ENCODE data around the gene MAST4. TPM values are rescaled to one million over a fixed set of nuclear protein-coding genes. Genes with fewer than 3 reads are reported as not detected.
A peak's percentile ranks its signal among the peaks of the same experiment; 100 is the strongest.

MAST4 gene
- total and polyA plus RNA-seq, 12 donors: 29.6 to 93.3 (median 76.6) TPM

DNA sequence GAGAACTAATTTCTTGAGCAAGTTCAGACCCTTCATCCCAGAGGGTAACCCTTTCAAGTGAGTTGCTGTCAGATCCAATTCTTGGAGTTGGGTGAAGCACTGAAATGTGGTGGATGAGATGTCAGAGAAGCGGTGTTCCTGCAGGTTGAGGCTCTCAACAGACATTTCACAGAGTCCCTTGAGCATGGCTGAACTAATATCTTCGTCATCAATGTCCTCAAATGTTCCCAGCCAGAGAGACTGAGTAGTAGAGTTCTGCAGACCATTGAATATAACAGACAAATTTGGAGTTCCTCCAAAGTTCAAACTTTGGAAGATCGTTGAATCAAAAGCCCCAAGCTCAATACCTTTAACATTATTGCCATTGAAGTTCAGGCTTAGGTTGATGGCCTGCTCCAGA lies 587.7 kb downstream of the MAST4 start:
- H3K27ac ChIP-seq: peak overlapping the region in 2 of 10 donors; percentile 15 to 41
- TF ChIP-seq, protein P1, sequence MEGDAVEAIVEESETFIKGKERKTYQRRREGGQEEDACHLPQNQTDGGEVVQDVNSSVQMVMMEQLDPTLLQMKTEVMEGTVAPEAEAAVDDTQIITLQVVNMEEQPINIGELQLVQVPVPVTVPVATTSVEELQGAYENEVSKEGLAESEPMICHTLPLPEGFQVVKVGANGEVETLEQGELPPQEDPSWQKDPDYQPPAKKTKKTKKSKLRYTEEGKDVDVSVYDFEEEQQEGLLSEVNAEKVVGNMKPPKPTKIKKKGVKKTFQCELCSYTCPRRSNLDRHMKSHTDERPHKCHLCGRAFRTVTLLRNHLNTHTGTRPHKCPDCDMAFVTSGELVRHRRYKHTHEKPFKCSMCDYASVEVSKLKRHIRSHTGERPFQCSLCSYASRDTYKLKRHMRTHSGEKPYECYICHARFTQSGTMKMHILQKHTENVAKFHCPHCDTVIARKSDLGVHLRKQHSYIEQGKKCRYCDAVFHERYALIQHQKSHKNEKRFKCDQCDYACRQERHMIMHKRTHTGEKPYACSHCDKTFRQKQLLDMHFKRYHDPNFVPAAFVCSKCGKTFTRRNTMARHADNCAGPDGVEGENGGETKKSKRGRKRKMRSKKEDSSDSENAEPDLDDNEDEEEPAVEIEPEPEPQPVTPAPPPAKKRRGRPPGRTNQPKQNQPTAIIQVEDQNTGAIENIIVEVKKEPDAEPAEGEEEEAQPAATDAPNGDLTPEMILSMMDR (IDR thresholded peaks at IDR 0.05): no peak
- DNase-seq (no peak), ATAC-seq (peak in 2 of 8 donors; percentile 35 to 39)
- H3K4me1 ChIP-seq: peaks cover 0 to 49% (median 6%) of the 10 kb centered on the region in 9 donors
- no peaks in the 10 kb centered on the region for H3K27me3 ChIP-seq
- H3K4me3 ChIP-seq: no peak overlapping the region
- WGBS, 2 donors: 84 to 88% methylated on average over 3 of the region's 3 CpGs
- H3K36me3 ChIP-seq: no peaks in the 10 kb centered on the region
- no peaks in the 10 kb centered on the region for H3K9me3 ChIP-seq
- intact Hi-C loops (cut with DNase I): no loop called here

DNA sequence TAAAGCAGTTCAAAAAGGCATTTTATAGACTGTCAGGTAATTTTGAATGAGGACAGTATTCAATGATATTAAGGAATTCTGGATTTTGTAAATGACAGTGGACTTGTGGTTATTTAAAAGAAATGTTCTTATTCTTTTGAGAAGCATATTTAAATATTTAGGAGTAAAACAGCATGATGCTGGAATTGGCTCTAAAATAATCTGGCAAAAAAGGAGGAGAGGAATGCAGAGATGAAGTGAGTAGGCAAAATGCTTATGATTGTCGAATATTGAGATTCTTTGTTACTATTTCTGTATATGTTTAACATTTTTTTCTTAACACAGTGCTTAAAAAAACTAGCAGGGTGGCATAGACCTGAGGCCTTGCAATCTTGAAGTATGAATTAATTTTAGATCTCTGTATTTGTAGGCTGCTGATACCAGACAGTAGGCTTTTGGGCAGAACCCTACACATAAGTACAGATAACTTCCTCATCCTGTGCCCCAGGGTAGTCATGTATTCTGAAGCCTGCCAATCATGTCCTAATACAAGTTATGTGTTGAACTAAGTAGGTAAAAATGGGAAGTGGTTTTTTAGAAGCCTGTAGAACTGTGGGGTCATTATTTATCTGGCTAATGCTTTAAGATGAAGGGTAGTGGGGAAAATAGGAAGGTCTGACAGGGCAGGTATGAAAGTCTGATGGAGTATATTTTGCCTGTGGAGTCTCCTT lies 591.0 kb downstream of the MAST4 start:
- no peak overlapping the region for H3K4me3 ChIP-seq
- intact Hi-C loops (cut with DNase I): no loop called here
- DNase-seq (no peak), ATAC-seq (no peak)
- peak overlapping the region in 1 of 10 donors; percentile 61 for H3K27ac ChIP-seq
- H3K9me3 ChIP-seq: no peaks in the 10 kb centered on the region
- H3K4me1 ChIP-seq: peaks cover 0 to 51% (median 7%) of the 10 kb centered on the region in 9 donors
- WGBS, 2 donors: 65 to 81% methylated on average over 1 of the region's 1 CpG
- H3K36me3 ChIP-seq: no peaks in the 10 kb centered on the region
- TF ChIP-seq, protein P1 (IDR thresholded peaks at IDR 0.05): no peak
- no peaks in the 10 kb centered on the region for H3K27me3 ChIP-seq

DNA sequence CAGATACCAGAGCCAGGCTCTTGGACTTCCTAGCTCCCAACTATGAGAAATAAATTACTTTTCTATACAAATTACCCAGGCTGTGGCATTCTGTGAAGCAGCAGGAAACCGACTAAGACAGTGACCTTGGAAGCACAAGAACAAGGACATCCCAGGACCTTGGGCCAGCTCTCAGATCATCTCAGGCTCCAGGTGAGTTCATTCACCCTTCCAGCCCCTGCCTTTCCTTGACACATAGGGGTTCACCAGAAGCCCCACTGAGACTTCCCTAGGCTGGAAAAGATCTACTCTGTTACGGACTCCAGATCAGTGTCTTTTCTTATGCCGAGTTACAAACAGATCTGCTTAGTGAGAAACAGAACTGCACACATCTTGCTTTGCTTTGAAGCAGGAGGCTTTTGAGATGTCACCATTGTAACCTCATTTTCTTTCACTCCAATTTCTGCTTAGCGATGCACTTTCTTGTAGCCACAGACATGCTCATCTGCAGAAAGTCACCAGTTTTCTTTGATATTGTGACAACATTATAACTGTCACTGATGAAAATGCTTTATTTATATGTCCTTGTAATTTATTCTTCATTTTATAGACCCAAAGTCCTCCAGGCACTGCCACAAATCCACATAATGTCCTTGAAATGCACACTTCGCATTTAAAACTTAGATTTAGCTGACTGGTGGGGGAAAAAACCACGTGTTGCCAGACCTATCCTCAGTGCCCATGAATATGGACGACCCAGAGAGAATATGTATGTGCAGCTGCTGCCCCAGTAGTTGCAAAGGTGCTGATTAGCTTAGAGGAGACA lies 592.3 kb downstream of the MAST4 start:
- Histone ChIP-seq H3K4me1 (peaks cover 0 to 53% (median 0%) of the 10 kb centered on the region in 9 donors), H3K9me3 (no peaks in the 10 kb centered on the region), H3K36me3 (no peaks in the 10 kb centered on the region), H3K4me3 (no peak overlapping the region), H3K27ac (peak overlapping the region in 1 of 10 donors; percentile 61), H3K27me3 (no peaks in the 10 kb centered on the region)
- DNase-seq (no peak), ATAC-seq (no peak)
- intact Hi-C loops (cut with DNase I): no loop called here
- WGBS, 2 donors: 91% methylated on average over 7 of the region's 7 CpGs
- TF ChIP-seq, protein P1 (IDR thresholded peaks at IDR 0.05): no peak

DNA sequence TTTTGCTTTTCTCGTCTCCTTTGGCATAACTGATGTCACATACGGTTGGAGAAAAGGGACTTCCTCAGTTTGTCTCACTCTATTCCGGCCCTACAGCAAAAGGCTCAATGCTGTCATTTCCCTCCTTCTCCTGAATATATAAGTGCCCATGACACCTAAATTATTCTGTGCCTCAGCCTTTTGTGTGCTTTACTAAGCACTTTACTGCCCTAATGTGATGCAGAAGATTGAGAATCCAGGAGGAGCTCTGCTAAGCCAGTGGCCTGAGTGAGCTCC lies 592.8 kb downstream of the MAST4 start:
- Histone ChIP-seq H3K36me3 (no peaks in the 10 kb centered on the region), H3K4me1 (peaks cover 0 to 59% (median 0%) of the 10 kb centered on the region in 9 donors), H3K4me3 (no peak overlapping the region), H3K27me3 (no peaks in the 10 kb centered on the region), H3K9me3 (no peaks in the 10 kb centered on the region), H3K27ac (peak overlapping the region in 1 of 10 donors; percentile 61)
- ATAC-seq (no peak), DNase-seq (no peak)
- TF ChIP-seq, protein P1 (IDR thresholded peaks at IDR 0.05): no peak
- 82 to 91% methylated on average over 3 of the region's 3 CpGs for WGBS, 2 donors
- intact Hi-C loops (cut with DNase I): no loop called here
